Fibroblast of lung (primary cell): ENCODE data around the gene CNNM3.

Source experiments
- CTCF ChIP-seq, 2 donors: IDR thresholded peaks in 1 of 2; conservative IDR thresholded peaks in 1 of 2; 1 replicate in 1 of 2; 2 replicates in 1 of 2; pipeline ENCODE4 v1.5.1; 2011 to 2012; ENCODE audit warnings: low read length in 2 of 2, control low read depth in 1 of 2, inconsistent platforms in 1 of 2, low read depth in 1 of 2, mild to moderate bottlenecking in 1 of 2
- EZH2 ChIP-seq: IDR thresholded peaks from 2 replicates; pipeline ENCODE4 v1.5.1; 2012; ENCODE audit warnings: low read length, control low read depth, mild to moderate bottlenecking; ENCODE audit errors: missing control alignments

- TF ChIP-seq CTCF (conservative IDR thresholded peaks at IDR 0.05 in 1 of 2, IDR thresholded peaks at IDR 0.05 in 1 of 2; ENCODE audit: low read depth in 1 of 2, low read length in 2 of 2) = no peak
- no peak for TF ChIP-seq EZH2
Observed at GRCh38 chr2:96767135-96767871, 48.8 kb upstream of the CNNM3 start.
